GM23248 (cell line): ENCODE results near the gene CC2D2A.

Experiments
- EZH2 ChIP-seq: fragments of 200-600 bp; sonication (generic); IDR thresholded peaks from 2 replicates; pipeline ENCODE4 v1.6.1; 2018; ENCODE audit warnings: antibody characterized with exemption, mild to moderate bottlenecking; ENCODE audit not compliant: insufficient read depth, poor library complexity, severe bottlenecking
- EZH2phosphoT487 ChIP-seq: fragments of 200-600 bp; sonication (generic); IDR thresholded peaks from 2 replicates; pipeline ENCODE4 v1.6.1; 2018; ENCODE audit warnings: antibody characterized with exemption, moderate library complexity, mild to moderate bottlenecking, low read depth; ENCODE audit not compliant: insufficient read depth

GRCh38 chr4:15521442-15522039 lies 51.9 kb downstream of the CC2D2A start:
- TF ChIP-seq EZH2: no peak
- TF ChIP-seq EZH2phosphoT487: no peak
